ENCODE measurements around the gene PTPRN2. TPM values are rescaled to one million over a fixed set of nuclear protein-coding genes. Genes with fewer than 3 reads are reported as not detected.
"Not testable (repeated sequence)": the region's sequence is repeated elsewhere in the genome, so short reads cannot be mapped to it uniquely, and the experiment has no call there.

Gene PTPRN2
- total and polyA plus RNA-seq, 9 of the 15 experiments (the other 6 are each of a cell fraction or from before 2014, with no cell fraction given): not detected

DNA sequence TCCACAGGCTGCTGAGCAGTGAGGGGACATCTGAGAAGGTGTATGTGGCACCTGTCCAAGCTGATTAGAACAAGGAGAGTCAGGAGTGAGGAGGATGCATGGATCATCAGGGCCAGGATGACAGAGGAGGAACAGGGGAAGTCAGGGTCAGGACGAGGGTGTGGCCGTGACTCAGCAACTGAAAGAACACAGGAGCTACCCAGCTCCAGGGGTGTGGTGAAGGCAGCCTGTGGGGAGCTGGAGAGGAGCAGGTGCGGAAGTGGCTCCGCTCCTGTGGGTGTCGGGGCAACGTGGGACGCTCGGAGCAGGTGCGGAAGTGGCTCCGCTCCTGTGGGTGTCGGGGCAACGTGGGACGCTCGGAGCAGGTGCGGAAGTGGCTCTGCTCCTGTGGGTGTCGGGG lies 79.3 kb downstream of the PTPRN2 start:
- DNase-seq (ENCODE audit: extremely low read depth in 1 of 4, low spot score in 3 of 4): peak; percentile 84 to 92 (median 90)
- H3K9ac ChIP-seq (ENCODE audit: insufficient read depth in 1 of 2, low read depth in 2 of 2, low read length in 2 of 2): 0 out of 4 replicates have a peak overlapping the region, but pooled peaks of 1 of the 2 experiments have one; percentile 19
- peak overlapping the region; percentile 71 for H2AFZ ChIP-seq (ENCODE audit: low read depth, low read length)
- 6% methylated on average over 9 of the region's 16 CpGs for WGBS (ENCODE audit: insufficient coverage, low coverage, missing lambda C conversion rate)
- H4K20me1 ChIP-seq (replicated peaks; ENCODE audit: control insufficient read depth, insufficient read depth, low read length); H3K36me3 ChIP-seq (ENCODE audit: control insufficient read depth, insufficient read depth, low read length); H3K27ac ChIP-seq (ENCODE audit: extremely low read depth, low read depth, low read length); intact Hi-C loops (cut with micrococcal nuclease); BruUV-seq (replicated peaks); H3K79me2 ChIP-seq (ENCODE audit: control insufficient read depth, insufficient read depth, low read length); in situ Hi-C loops (cut with MboI); H3K9me3 ChIP-seq (replicated peaks; ENCODE audit: control insufficient read depth, insufficient read depth, low read depth, low read length); H3K9me1 ChIP-seq (ENCODE audit: control insufficient read depth, insufficient read depth, low read length): not testable (repeated sequence)
- ATAC-seq: peak; percentile 98
- FAIRE-seq: peak; percentile 90
- H3K4me3 ChIP-seq: peak overlapping the region; percentile 26
- ChIA-PET POLR2A (interaction anchor here (0.6 to 1.6 kb wide), 3 partner anchors 10 to 126 kb away, joined by 3 to 5 read pairs (median 4); no protein-coding TSS in a partner anchor), CTCF (ENCODE audit: low intra/inter-chr PET ratio) (interaction anchor here (0.7 kb wide), 1 partner anchor 9 kb away, joined by 4 read pairs; no protein-coding TSS in a partner anchor)
- peak overlapping the region; percentile 65 for H3K4me2 ChIP-seq (ENCODE audit: insufficient read depth, low read length)
- peaks cover 40 to 80% of the 10 kb centered on the region in 2 experiments for H3K27me3 ChIP-seq (ENCODE audit: control insufficient read depth in 2 of 2, insufficient read depth in 2 of 2, low read length in 2 of 2)
- peaks cover 6 to 17% of the 10 kb centered on the region in 2 experiments; a peak in 4 of 5 replicates for H3K4me1 ChIP-seq (replicated peaks in 1 of 2; ENCODE audit: control insufficient read depth in 2 of 2, insufficient read depth in 2 of 2, low read length in 2 of 2)
- TF ChIP-seq C11orf30 (IDR thresholded peaks at IDR 0.05; ENCODE audit: low read depth): peak; percentile 92
- 0 out of 2 replicates have a peak, but pooled peaks have one; percentile 4 for TF ChIP-seq CREM (IDR thresholded peaks at IDR 0.05; ENCODE audit: low read depth)
- TF ChIP-seq HDAC2 (IDR thresholded peaks at IDR 0.05): peak; percentile 62; the same call in 1 of the 2 replicates
- TF ChIP-seq ZEB2 (IDR thresholded peaks at IDR 0.05): peak; percentile 84
- TF ChIP-seq, protein P1, sequence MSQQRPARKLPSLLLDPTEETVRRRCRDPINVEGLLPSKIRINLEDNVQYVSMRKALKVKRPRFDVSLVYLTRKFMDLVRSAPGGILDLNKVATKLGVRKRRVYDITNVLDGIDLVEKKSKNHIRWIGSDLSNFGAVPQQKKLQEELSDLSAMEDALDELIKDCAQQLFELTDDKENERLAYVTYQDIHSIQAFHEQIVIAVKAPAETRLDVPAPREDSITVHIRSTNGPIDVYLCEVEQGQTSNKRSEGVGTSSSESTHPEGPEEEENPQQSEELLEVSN (IDR thresholded peaks at IDR 0.05; ENCODE audit: borderline replicate concordance in 1 of 2, extremely low read depth in 1 of 2, insufficient read depth in 1 of 2, insufficient read length in 1 of 2, low read depth in 1 of 2, low read length in 1 of 2, poor library complexity in 1 of 2, severe bottlenecking in 1 of 2): peak in 1 of 2 experiments; percentile 9
- TF ChIP-seq DPF2 (IDR thresholded peaks at IDR 0.05): peak; percentile 43
- TF ChIP-seq HDAC1 (IDR thresholded peaks at IDR 0.05): peak in 1 of 2 experiments; percentile 51; a peak in 2 of 4 replicates
- TF ChIP-seq TBP (optimal IDR thresholded peaks at IDR 0.05; ENCODE audit: low read depth, low read length): peak; percentile 21
- peak in 1 of 2 experiments; percentile 85; a peak in 2 of 4 replicates for TF ChIP-seq RCOR1 (IDR thresholded peaks at IDR 0.05; ENCODE audit: borderline replicate concordance in 1 of 2, low read depth in 2 of 2, low read length in 2 of 2)
- peak; percentile 44; the same call in 1 of the 2 replicates for TF ChIP-seq ESRRA (IDR thresholded peaks at IDR 0.05; ENCODE audit: borderline replicate concordance, low read depth)
- 0 out of 2 replicates have a peak, but pooled peaks have one; percentile 28 for TF ChIP-seq ATF7 (IDR thresholded peaks at IDR 0.05)
- TF ChIP-seq, protein P2, sequence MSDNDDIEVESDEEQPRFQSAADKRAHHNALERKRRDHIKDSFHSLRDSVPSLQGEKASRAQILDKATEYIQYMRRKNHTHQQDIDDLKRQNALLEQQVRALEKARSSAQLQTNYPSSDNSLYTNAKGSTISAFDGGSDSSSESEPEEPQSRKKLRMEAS (CRISPR knock-in tag; IDR thresholded peaks at IDR 0.05): peak; percentile 39; the same call in 1 of the 2 replicates
- TF ChIP-seq ELF1 (tag; IDR thresholded peaks at IDR 0.05): peak; percentile 88; the same call in 1 of the 2 replicates
- TF ChIP-seq ARID1B (IDR thresholded peaks at IDR 0.05): peak; percentile 33
- TF ChIP-seq SPI1 (IDR thresholded peaks at IDR 0.05; ENCODE audit: borderline replicate concordance, low read depth, low read length): peak; percentile 79
- 0 out of 2 replicates have a peak, but pooled peaks have one; percentile 18 for TF ChIP-seq EP300 (IDR thresholded peaks at IDR 0.05; ENCODE audit: low read length)
- peak; percentile 74; the same call in 1 of the 2 replicates for TF ChIP-seq POLR2G (IDR thresholded peaks at IDR 0.05; ENCODE audit: low read depth, low read length)
- 0 out of 2 replicates have a peak, but pooled peaks have one; percentile 21 for TF ChIP-seq BHLHE40 (IDR thresholded peaks at IDR 0.05; ENCODE audit: low read length)
- peak; percentile 74 for TF ChIP-seq RBFOX2 (IDR thresholded peaks at IDR 0.05; ENCODE audit: low read depth, low read length)
